ENCODE data around the gene MRPL20. TPM values are rescaled to one million over a fixed set of nuclear protein-coding genes. Genes with fewer than 3 reads are reported as not detected.
A peak's percentile ranks its signal among the peaks of the same experiment; 100 is the strongest.
"Not testable (repeated sequence)": the region's sequence is repeated elsewhere in the genome, so short reads cannot be mapped to it uniquely, and the experiment has no call there.

Gene MRPL20
- total RNA-seq, 1 experiment from 2014 or later: 236 TPM

GRCh38 chr1:1425753-1426495 lies 18.8 kb upstream of the MRPL20 start:
- DNase-seq: peak in 1 of 2 experiments; percentile 44
- H3K27ac ChIP-seq: peak overlapping the region; percentile 1; the same call in 1 of the 2 replicates
- H3K9me3 ChIP-seq (replicated peaks): no peaks in the 10 kb centered on the region
- no peaks in the 10 kb centered on the region for H3K27me3 ChIP-seq
- no peaks in the 10 kb centered on the region for H3K36me3 ChIP-seq
- H3K4me3 ChIP-seq: peak overlapping the region; percentile 50
- peaks cover 41% of the 10 kb centered on the region for H3K4me1 ChIP-seq

- H3K27ac ChIP-seq: no peak overlapping the region
- no peak overlapping the region for H3K4me3 ChIP-seq
- H3K36me3 ChIP-seq: no peaks in the 10 kb centered on the region
- H3K27me3 ChIP-seq: no peaks in the 10 kb centered on the region
- no peaks in the 10 kb centered on the region for H3K9me3 ChIP-seq (replicated peaks)
- peaks cover 42% of the 10 kb centered on the region for H3K4me1 ChIP-seq
- no peak for DNase-seq
These were observed 18.3 kb upstream of the MRPL20 start for GRCh38 chr1:1425426-1425752.

- no peaks in the 10 kb centered on the region for H3K36me3 ChIP-seq
- H3K4me1 ChIP-seq: peaks cover 36% of the 10 kb centered on the region
- H3K27me3 ChIP-seq: no peaks in the 10 kb centered on the region
- no peak for DNase-seq
- no peak overlapping the region for H3K27ac ChIP-seq
- H3K9me3 ChIP-seq (replicated peaks): no peaks in the 10 kb centered on the region
- H3K4me3 ChIP-seq: no peak overlapping the region
These were observed 17.6 kb upstream of the MRPL20 start for GRCh38 chr1:1424707-1425106.

GRCh38 chr1:1423245-1423597 lies 16.1 kb upstream of the MRPL20 start:
- H3K4me1 ChIP-seq: peaks cover 32% of the 10 kb centered on the region
- DNase-seq: no peak

GRCh38 chr1:1422465-1423244 lies 15.6 kb upstream of the MRPL20 start:
- Histone ChIP-seq H3K4me1 (peaks cover 32% of the 10 kb centered on the region), H3K36me3 (no peaks in the 10 kb centered on the region), H3K9me3 (replicated peaks) (no peaks in the 10 kb centered on the region), H3K27me3 (no peaks in the 10 kb centered on the region), H3K4me3 (no peak overlapping the region), H3K27ac (peak overlapping the region; percentile 78)
- peak; percentile 69 to 76 for DNase-seq

More at GRCh38 chr1:1423245-1423597, 16.1 kb upstream of the MRPL20 start:
- H3K4me3 ChIP-seq: no peak overlapping the region
- no peaks in the 10 kb centered on the region for H3K9me3 ChIP-seq (replicated peaks)
- H3K36me3 ChIP-seq: no peaks in the 10 kb centered on the region
- H3K27ac ChIP-seq: no peak overlapping the region
- no peaks in the 10 kb centered on the region for H3K27me3 ChIP-seq

GRCh38 chr1:1421907-1422464 lies 14.9 kb upstream of the MRPL20 start:
- H3K9me3 ChIP-seq (replicated peaks): no peaks in the 10 kb centered on the region
- H3K4me1 ChIP-seq: peaks cover 32% of the 10 kb centered on the region
- no peak overlapping the region for H3K4me3 ChIP-seq
- H3K27me3 ChIP-seq: no peaks in the 10 kb centered on the region
- no peak for DNase-seq
- H3K27ac ChIP-seq: peak overlapping the region; percentile 78
- no peaks in the 10 kb centered on the region for H3K36me3 ChIP-seq

- Histone ChIP-seq H3K4me3 (peak within 1 kb of the TSS; percentile 29), H3K9me3 (replicated peaks) (no peaks in the 10 kb centered on the region), H3K27ac (peak within 1 kb of the TSS; percentile 78), H3K36me3 (no peaks in the 10 kb centered on the region), H3K27me3 (no peaks in the 10 kb centered on the region), H3K4me1 (peaks cover 28% of the 10 kb centered on the region)
- DNase-seq: peak; percentile 92 to 94
These were observed 14.2 kb upstream of the MRPL20 start, which contains the start of gene ANKRD65 for GRCh38 chr1:1421147-1421906. ANKRD65 (minus strand) TSS chr1:1421276; CDS start chr1:1421005, 271 bp downstream.

GRCh38 chr1:1420654-1421141 lies 13.6 kb upstream of the MRPL20 start:
- H3K36me3 ChIP-seq: no peaks in the 10 kb centered on the region
- H3K4me1 ChIP-seq: peaks cover 22% of the 10 kb centered on the region
- no peak for DNase-seq
- no peaks in the 10 kb centered on the region for H3K9me3 ChIP-seq (replicated peaks)
- H3K27ac ChIP-seq: peak overlapping the region; percentile 78; the same call in 1 of the 2 replicates
- H3K4me3 ChIP-seq: peak overlapping the region; percentile 29; the same call in 1 of the 2 replicates
- no peaks in the 10 kb centered on the region for H3K27me3 ChIP-seq

GRCh38 chr1:1419813-1420653 lies 12.9 kb upstream of the MRPL20 start:
- peaks cover 22% of the 10 kb centered on the region for H3K4me1 ChIP-seq
- H3K27ac ChIP-seq: no peak overlapping the region
- no peak overlapping the region for H3K4me3 ChIP-seq
- no peaks in the 10 kb centered on the region for H3K27me3 ChIP-seq
- no peaks in the 10 kb centered on the region for H3K36me3 ChIP-seq
- H3K9me3 ChIP-seq (replicated peaks): no peaks in the 10 kb centered on the region
- DNase-seq: no peak

GRCh38 chr1:1419363-1419812 lies 12.3 kb upstream of the MRPL20 start:
- no peak overlapping the region for H3K4me3 ChIP-seq
- DNase-seq: no peak
- no peaks in the 10 kb centered on the region for H3K36me3 ChIP-seq
- H3K4me1 ChIP-seq: peaks cover 22% of the 10 kb centered on the region
- no peaks in the 10 kb centered on the region for H3K27me3 ChIP-seq
- H3K9me3 ChIP-seq (replicated peaks): no peaks in the 10 kb centered on the region
- no peak overlapping the region for H3K27ac ChIP-seq

- peaks cover 22% of the 10 kb centered on the region for H3K4me1 ChIP-seq
- H3K4me3 ChIP-seq: no peak overlapping the region
- no peak for DNase-seq
- no peak overlapping the region for H3K27ac ChIP-seq
- no peaks in the 10 kb centered on the region for H3K36me3 ChIP-seq
- H3K9me3 ChIP-seq (replicated peaks): no peaks in the 10 kb centered on the region
- H3K27me3 ChIP-seq: no peaks in the 10 kb centered on the region
These were observed 11.6 kb upstream of the MRPL20 start for GRCh38 chr1:1418464-1419362.

- H3K27me3 ChIP-seq; DNase-seq; H3K27ac ChIP-seq; H3K4me3 ChIP-seq; H3K9me3 ChIP-seq (replicated peaks); H3K36me3 ChIP-seq: not testable (repeated sequence)
- H3K4me1 ChIP-seq: peaks cover 19% of the 10 kb centered on the region
These were observed 10.9 kb upstream of the MRPL20 start for GRCh38 chr1:1417825-1418463.
